Immature natural killer cell (primary cell): ENCODE results near the gene MIS12. TPM values are rescaled to one million over a fixed set of nuclear protein-coding genes. Genes with fewer than 3 reads are reported as not detected.
A peak's percentile ranks its signal among the peaks of the same experiment; 100 is the strongest.

ENCODE experiments used
- DNase-seq, 3 donors: peaks; one replicate each; pipeline ENCODE4 v3.0.0; 2022; ENCODE audit warnings: mixed read lengths in 1 of 3
- H3K27ac Mint-ChIP-seq, 6 donors: one replicate each; pipeline ENCODE4 v1.8.0; 2020; ENCODE audit warnings: mixed read lengths in 6 of 6, mild to moderate bottlenecking in 5 of 6, inconsistent platforms in 4 of 6, moderate library complexity in 3 of 6
- H3K27me3 Mint-ChIP-seq, 3 donors: one replicate each; pipeline ENCODE4 v1.8.0; 2020 to 2021; ENCODE audit warnings: low read depth in 3 of 3, mild to moderate bottlenecking in 3 of 3, mixed read lengths in 3 of 3, moderate library complexity in 3 of 3, inconsistent platforms in 1 of 3
- H3K36me3 Mint-ChIP-seq, 3 donors: one replicate each; pipeline ENCODE4 v1.8.0; 2020; ENCODE audit warnings: mixed read lengths in 3 of 3, inconsistent platforms in 2 of 3, mild to moderate bottlenecking in 2 of 3
- H3K4me1 Mint-ChIP-seq, 2 donors: one replicate each; pipeline ENCODE4 v1.8.0; 2020; ENCODE audit warnings: inconsistent platforms in 2 of 2, mild to moderate bottlenecking in 2 of 2, mixed read lengths in 2 of 2, moderate library complexity in 1 of 2
- H3K4me3 Mint-ChIP-seq, 5 donors: one replicate each; pipeline ENCODE4 v1.8.0; 2020; ENCODE audit warnings: mild to moderate bottlenecking in 5 of 5, mixed read lengths in 5 of 5, inconsistent platforms in 3 of 5, moderate library complexity in 3 of 5
- H3K9me3 Mint-ChIP-seq, 6 donors: one replicate each; pipeline ENCODE4 v1.8.0; 2020; ENCODE audit warnings: mild to moderate bottlenecking in 6 of 6, mixed read lengths in 6 of 6, inconsistent platforms in 4 of 6, moderate library complexity in 3 of 6
- polyA plus RNA-seq, 3 donors: library from polyadenylated mRNA; unstranded; fragments of 300-500 nt; fragmentation: Illumina TruSeq; gene quantifications; one replicate each; pipeline ENCODE4 v1.2.3, GENCODE V29; 2021

The MIS12 gene
- polyA plus RNA-seq, 3 donors from 2014 or later: 20.8 to 32.6 (median 24.1) TPM

DNA sequence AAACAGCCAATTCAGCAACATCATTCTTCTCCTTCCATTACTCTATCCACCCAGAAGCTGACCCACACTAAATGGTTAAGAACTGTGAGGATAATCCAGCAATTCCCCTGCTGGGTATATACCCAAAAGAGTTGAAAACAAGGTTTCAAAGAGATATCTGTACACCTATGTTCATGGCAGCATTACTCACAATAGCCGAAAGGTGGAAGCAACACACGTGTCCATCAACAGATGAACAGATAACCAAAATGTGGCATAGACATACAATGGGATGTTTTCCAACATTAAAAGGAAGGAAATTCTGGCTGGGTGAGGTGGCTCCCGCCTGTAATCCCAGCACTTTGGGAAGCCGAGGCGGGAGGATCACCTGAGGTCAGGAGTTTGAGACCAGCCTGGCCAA, 19.9 kb downstream of the MIS12 start:
- DNase-seq: no peak
- Mint-ChIP-seq H3K4me1 (peaks cover 10 to 12% of the 10 kb centered on the region in 2 donors), H3K36me3 (peaks cover 12 to 34% (median 30%) of the 10 kb centered on the region in 3 donors), H3K27me3 (peaks cover 0 to 4% (median 2%) of the 10 kb centered on the region in 3 donors), H3K4me3 (no peak overlapping the region), H3K9me3 (no peaks in the 10 kb centered on the region), H3K27ac (no peak overlapping the region)

GRCh38 chr17:5508810-5509209, 22.4 kb downstream of the MIS12 start:
- H3K9me3 Mint-ChIP-seq: no peaks in the 10 kb centered on the region
- H3K4me1 Mint-ChIP-seq: peaks cover 30% of the 10 kb centered on the region in 2 donors
- H3K36me3 Mint-ChIP-seq: peaks cover 12 to 39% (median 34%) of the 10 kb centered on the region in 3 donors
- H3K27ac Mint-ChIP-seq: peak overlapping the region in 1 of 6 donors; percentile 34
- DNase-seq: no peak
- peak overlapping the region in 1 of 5 donors; percentile 46 for H3K4me3 Mint-ChIP-seq
- peaks cover 0 to 12% (median 7%) of the 10 kb centered on the region in 3 donors for H3K27me3 Mint-ChIP-seq

DNA sequence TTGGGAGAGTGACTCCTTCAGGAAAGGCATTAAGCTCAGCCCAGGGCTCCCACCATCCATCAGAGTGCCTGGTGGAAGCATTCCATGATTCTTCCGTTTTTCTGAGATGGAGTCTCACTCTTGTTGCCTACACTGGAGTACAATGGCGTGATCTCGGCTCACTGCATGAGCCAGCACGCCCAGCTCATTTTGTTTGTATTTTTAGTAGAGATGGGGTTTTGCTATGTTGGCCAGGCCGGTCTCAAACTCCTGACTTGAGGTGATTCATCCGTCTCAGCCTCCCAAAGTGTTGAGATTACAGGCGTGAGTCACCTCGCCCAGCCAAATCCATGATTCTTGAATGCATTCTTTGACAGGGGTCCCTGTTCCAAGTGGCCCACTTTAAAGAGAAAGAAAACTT, 23.1 kb downstream of the MIS12 start:
- no peak overlapping the region for H3K4me3 Mint-ChIP-seq
- H3K9me3 Mint-ChIP-seq: no peaks in the 10 kb centered on the region
- H3K36me3 Mint-ChIP-seq: peaks cover 15 to 40% (median 34%) of the 10 kb centered on the region in 3 donors
- no peak for DNase-seq
- peaks cover 35 to 37% of the 10 kb centered on the region in 2 donors for H3K4me1 Mint-ChIP-seq
- peak overlapping the region in 1 of 6 donors; percentile 2 for H3K27ac Mint-ChIP-seq
- H3K27me3 Mint-ChIP-seq: peaks cover 0 to 12% (median 7%) of the 10 kb centered on the region in 3 donors

DNA sequence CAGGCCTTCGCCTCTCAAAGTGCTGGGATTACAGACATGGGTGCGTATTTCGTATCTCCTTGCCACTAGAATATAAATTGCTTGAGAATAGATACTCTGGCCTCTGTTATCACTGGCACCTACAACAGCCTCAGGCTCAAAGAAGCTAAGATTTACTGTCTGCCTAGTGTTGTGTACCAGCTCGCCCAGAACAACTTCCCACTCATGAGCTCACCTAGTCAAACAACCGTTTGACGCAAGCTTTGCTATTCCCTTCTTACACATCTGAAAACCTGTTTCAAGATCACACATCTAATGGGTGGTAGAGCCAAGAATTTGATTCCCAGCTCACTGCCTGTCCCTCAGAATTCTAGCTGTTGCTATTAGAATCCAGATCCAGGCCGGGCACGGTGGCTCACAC, 24.4 kb downstream of the MIS12 start:
- H3K36me3 Mint-ChIP-seq: peaks cover 26 to 51% (median 38%) of the 10 kb centered on the region in 3 donors
- DNase-seq: no peak
- H3K27ac Mint-ChIP-seq: peak overlapping the region in 1 of 6 donors; percentile 28
- peaks cover 37 to 41% of the 10 kb centered on the region in 2 donors for H3K4me1 Mint-ChIP-seq
- peak overlapping the region in 1 of 5 donors; percentile 7 for H3K4me3 Mint-ChIP-seq
- peaks cover 0 to 15% (median 7%) of the 10 kb centered on the region in 3 donors for H3K27me3 Mint-ChIP-seq
- H3K9me3 Mint-ChIP-seq: no peaks in the 10 kb centered on the region

DNA sequence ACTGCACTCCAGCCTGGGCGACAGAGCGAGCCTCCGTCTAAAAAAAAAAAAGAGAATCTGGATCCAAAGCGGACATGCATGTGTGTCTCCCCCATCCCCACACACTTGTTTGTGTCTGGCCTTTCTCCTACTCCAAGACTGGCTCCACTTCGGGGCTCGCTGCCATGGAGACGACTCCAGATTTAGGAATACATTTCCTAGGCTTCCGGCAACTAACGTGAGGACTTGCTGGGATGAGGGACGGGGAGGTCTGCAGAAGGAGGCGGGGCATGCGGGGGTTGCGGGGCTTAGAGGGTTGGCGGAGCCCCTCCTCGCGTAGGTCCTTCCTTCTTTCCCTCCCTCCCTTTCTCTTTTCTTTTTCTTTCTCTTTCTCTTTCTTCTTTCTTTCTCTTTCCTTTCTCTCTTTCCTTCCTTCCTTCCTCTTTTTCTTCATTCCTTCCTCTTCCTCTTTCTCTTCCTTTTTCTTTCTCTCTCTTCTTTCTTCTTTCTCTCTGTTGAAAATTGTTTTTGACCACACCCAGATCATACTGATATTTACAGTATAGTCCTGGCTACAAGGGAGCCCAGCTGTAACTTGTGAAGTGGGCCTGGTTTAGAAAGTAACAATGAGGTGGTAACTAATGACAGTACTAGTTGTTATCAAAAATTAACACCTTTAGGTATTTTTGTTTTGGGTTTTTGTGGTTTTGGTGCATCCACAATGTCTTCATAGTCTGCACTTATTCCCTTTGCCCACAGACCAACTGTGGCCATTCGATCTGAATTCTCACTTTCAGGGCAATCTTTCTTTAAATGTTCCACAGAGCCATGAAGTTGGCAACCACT, 25.2 kb downstream of the MIS12 start:
- Mint-ChIP-seq H3K36me3 (peaks cover 30 to 57% (median 39%) of the 10 kb centered on the region in 3 donors), H3K4me1 (peaks cover 37 to 41% of the 10 kb centered on the region in 2 donors), H3K9me3 (no peaks in the 10 kb centered on the region), H3K27ac (peak overlapping the region; percentile 81 to 94 (median 91)), H3K27me3 (peaks cover 0 to 15% (median 7%) of the 10 kb centered on the region in 3 donors), H3K4me3 (peak overlapping the region; percentile 53 to 83 (median 68))
- DNase-seq: peak; percentile 58 to 69 (median 62)

DNA sequence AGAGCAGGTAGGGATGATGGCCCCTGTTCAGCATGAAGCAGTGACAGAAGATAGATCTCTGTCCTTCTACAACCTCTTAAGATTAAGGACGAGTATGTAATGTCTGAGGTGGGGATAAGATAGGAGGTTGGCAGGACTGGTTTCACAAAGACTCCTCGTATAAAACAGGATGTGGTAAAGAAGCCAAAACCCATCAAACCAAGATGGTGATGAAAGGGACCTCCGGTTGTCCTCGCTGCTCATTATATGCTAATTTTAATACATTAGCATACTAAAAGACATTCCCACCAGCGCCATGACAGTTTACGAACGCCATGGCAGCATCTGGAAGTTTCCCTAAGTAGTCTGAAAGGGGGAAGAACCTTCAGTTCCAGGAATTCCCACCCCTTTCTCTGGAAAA, 27.3 kb downstream of the MIS12 start:
- peak overlapping the region; percentile 36 to 87 (median 77) for H3K27ac Mint-ChIP-seq
- H3K4me1 Mint-ChIP-seq: peaks cover 37 to 41% of the 10 kb centered on the region in 2 donors
- H3K27me3 Mint-ChIP-seq: peaks cover 0 to 15% (median 7%) of the 10 kb centered on the region in 3 donors
- H3K4me3 Mint-ChIP-seq: peak overlapping the region; percentile 44 to 72 (median 57)
- H3K36me3 Mint-ChIP-seq: peaks cover 39 to 62% (median 41%) of the 10 kb centered on the region in 3 donors
- DNase-seq: peak; percentile 49 to 64 (median 64)
- H3K9me3 Mint-ChIP-seq: no peaks in the 10 kb centered on the region

- no peaks in the 10 kb centered on the region for H3K9me3 Mint-ChIP-seq
- H3K27ac Mint-ChIP-seq: peak overlapping the region in 1 of 6 donors; percentile 53
- peaks cover 37 to 41% of the 10 kb centered on the region in 2 donors for H3K4me1 Mint-ChIP-seq
- DNase-seq: no peak
- peaks cover 0 to 15% (median 7%) of the 10 kb centered on the region in 3 donors for H3K27me3 Mint-ChIP-seq
- H3K4me3 Mint-ChIP-seq: no peak overlapping the region
- H3K36me3 Mint-ChIP-seq: peaks cover 35 to 54% (median 39%) of the 10 kb centered on the region in 3 donors
Measured at GRCh38 chr17:5514976-5515375, 28.6 kb downstream of the MIS12 start.

DNA sequence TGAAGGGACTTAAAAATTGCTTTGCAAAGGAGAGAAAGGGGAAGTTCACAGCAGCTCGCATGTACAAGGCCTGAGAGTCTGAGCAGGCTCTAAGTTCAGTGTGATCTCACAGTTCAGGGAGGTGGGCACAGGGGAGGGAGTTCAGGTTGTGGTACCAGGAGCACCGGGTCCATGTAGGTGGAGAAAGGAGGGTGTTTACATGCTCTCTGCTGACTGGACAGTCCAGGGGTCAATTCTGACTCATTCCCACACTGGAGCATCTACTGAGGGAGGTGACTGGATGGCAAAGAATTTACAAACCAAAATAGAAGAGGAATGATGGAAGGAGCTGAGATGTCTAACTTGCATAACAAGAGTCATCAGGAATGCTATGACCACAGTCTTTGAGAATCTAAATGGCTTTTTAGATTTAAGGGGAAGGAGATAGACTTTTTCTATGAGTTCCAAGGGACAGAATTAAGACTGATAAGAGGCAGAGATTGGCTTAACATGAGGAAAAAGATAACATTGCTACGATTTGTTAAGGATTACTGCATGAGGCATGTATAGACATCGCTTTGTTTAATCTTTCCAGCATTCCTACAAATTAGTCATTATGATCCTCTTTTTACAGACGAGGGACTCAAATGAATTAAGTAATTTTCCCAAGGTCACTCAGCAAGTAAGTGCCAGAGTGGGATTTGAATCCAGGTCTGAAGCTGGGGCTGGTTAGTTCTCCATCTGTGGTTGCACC, 29.9 kb downstream of the MIS12 start:
- no peak for DNase-seq
- H3K27ac Mint-ChIP-seq: peak overlapping the region in 2 of 6 donors; percentile 9 to 41
- no peak overlapping the region for H3K4me3 Mint-ChIP-seq
- no peaks in the 10 kb centered on the region for H3K9me3 Mint-ChIP-seq
- H3K27me3 Mint-ChIP-seq: peaks cover 0 to 15% (median 7%) of the 10 kb centered on the region in 3 donors
- H3K36me3 Mint-ChIP-seq: peaks cover 40 to 62% (median 45%) of the 10 kb centered on the region in 3 donors
- peaks cover 33 to 36% of the 10 kb centered on the region in 2 donors for H3K4me1 Mint-ChIP-seq

- no peaks in the 10 kb centered on the region for H3K9me3 Mint-ChIP-seq
- no peak for DNase-seq
- peaks cover 23 to 56% (median 28%) of the 10 kb centered on the region in 3 donors for H3K36me3 Mint-ChIP-seq
- no peaks in the 10 kb centered on the region for H3K4me1 Mint-ChIP-seq
- H3K27ac Mint-ChIP-seq: peak overlapping the region in 2 of 6 donors; percentile 26 to 56
- H3K4me3 Mint-ChIP-seq: no peak overlapping the region
- H3K27me3 Mint-ChIP-seq: peaks cover 2 to 5% (median 5%) of the 10 kb centered on the region in 3 donors
Measured at GRCh38 chr17:5522476-5522875, 36.1 kb downstream of the MIS12 start.

- Mint-ChIP-seq H3K27ac (peak overlapping the region in 3 of 6 donors; percentile 11 to 79 (median 64)), H3K27me3 (peaks cover 2 to 5% (median 5%) of the 10 kb centered on the region in 3 donors), H3K4me3 (no peak overlapping the region), H3K9me3 (no peaks in the 10 kb centered on the region), H3K36me3 (peaks cover 18 to 50% (median 24%) of the 10 kb centered on the region in 3 donors), H3K4me1 (no peaks in the 10 kb centered on the region)
- DNase-seq: no peak
Measured at GRCh38 chr17:5523249-5523648, 36.9 kb downstream of the MIS12 start.

DNA sequence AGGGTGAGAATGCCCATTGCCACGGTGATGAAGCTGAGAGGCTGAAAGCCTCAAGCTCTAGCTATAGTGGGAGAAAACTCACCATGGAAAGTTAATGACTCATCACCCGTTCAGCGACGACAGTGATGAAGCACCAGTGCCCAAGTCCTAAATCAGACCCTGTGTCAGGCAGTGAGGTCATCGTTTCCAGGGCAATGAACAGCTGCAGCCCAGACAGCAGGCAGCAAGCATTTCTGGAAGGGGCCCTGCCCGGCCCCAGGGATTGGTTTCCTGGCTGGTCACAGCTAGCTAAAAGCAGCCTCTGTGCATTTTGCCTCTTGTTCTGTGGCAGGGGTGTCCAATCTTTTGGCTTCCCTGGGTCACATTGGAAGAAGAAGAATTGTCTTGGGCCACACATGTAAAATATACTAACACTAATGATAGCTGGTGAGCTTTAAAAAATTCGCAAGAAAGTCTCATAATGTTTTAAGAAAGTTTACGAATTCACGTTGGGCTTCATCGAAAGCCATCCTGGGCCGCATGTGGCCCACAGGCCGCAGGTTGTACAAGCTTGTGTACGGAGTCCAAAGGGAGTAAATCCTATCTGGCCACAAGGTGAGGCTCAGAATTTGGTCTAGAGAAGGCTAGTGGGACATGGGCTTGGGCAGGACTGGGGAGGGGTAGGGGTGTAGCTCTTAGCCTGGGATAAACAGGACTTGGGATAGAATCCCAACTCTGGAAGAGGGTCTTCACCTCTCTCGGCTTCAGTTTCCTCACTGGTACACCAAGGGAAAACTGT, 40.6 kb downstream of the MIS12 start:
- Mint-ChIP-seq H3K4me1 (no peaks in the 10 kb centered on the region), H3K27me3 (peaks cover 1 to 5% (median 3%) of the 10 kb centered on the region in 3 donors), H3K27ac (peak overlapping the region in 1 of 6 donors; percentile 21), H3K36me3 (peaks cover 29 to 64% (median 30%) of the 10 kb centered on the region in 3 donors), H3K9me3 (no peaks in the 10 kb centered on the region), H3K4me3 (no peak overlapping the region)
- no peak for DNase-seq

DNA sequence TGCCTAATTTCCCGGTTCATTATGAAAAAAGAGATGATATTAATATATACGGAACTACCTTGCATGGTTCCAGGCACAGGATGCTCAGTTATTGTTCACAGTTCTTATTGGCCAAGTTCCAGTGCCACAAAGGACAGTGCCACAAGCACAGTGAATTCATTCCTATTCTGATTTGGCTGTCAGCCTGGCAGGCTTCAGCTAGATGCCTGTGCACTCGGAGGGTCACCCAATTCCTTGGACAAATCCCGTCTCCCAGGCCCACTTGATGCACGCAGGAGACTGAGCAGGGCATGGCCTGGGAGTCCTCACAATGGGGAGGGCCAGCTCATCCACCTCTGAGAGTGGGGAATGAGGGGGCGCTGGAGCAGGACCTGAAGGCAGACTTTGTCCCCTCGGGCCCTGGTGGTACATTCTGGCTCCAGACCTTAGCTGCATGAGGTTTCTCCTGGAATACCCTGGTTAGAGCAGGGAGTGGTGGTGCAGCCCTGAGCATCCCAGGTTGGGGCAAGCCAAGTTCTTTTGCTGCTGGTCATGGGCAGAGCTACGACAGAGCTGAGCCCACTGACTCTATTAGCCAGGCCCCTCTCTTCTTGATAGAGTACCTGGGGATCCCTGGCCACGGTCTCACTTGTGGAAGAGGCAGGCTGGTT, 41.4 kb downstream of the MIS12 start:
- Mint-ChIP-seq H3K4me1 (no peaks in the 10 kb centered on the region), H3K9me3 (no peaks in the 10 kb centered on the region), H3K27ac (no peak overlapping the region), H3K36me3 (peaks cover 34 to 66% (median 35%) of the 10 kb centered on the region in 3 donors), H3K4me3 (no peak overlapping the region), H3K27me3 (peaks cover 1 to 3% (median 3%) of the 10 kb centered on the region in 3 donors)
- no peak for DNase-seq
